Transverse colon (tissue), 4 donors: ENCODE results near the gene TET3.

Source experiments
- EP300 ChIP-seq: sonication (generic); formaldehyde crosslinking; IDR thresholded peaks from one replicate; pipeline ENCODE4 v1.6.1; 2017; ENCODE audit warnings: antibody characterized with exemption, low read depth
- POLR2A ChIP-seq: fragments of 450-650 bp; IDR thresholded peaks from one replicate; pipeline ENCODE4 v1.6.1; 2016; ENCODE audit warnings: antibody characterized with exemption, mild to moderate bottlenecking, moderate library complexity
- POLR2AphosphoS5 ChIP-seq, 3 donors: sonication (generic); formaldehyde crosslinking; IDR thresholded peaks; one replicate each; pipeline ENCODE4 v1.6.1; 2016; ENCODE audit warnings: antibody characterized with exemption in 3 of 3
- TF ChIP-seq, protein P1 (sequence below), 5 experiments: fragments of 200-600 bp in 3 of 5; fragments of 450-650 bp in 2 of 5; sonication (generic) in 3 of 5; IDR thresholded peaks; 1 replicate in 2 of 5; 2 replicates in 3 of 5; pipeline ENCODE4 v1.5.1; 2016 to 2017; ENCODE audit warnings: antibody characterized with exemption in 5 of 5, inconsistent platforms in 3 of 5, mild to moderate bottlenecking in 2 of 5, moderate library complexity in 1 of 5

DNA sequence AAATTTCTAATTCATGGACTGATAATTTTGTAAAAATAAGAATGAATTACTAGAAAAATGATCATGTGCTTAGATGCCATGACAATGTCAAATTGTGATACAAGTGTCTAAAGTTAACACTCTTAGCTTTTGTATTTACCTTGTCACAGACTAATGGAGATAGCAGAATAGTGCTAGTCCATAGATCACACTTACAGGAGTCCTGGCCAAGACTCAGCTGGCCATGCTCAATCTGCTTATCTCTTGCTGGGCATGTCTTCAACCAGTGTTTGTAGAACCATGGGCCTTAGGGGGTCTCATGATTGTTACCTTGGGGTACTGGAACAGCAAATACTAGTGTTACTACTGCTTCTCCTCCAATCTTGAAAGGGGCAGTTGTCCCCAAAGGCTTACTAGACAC lies 44.0 kb downstream of the TET3 start:
- TF ChIP-seq, protein P1, sequence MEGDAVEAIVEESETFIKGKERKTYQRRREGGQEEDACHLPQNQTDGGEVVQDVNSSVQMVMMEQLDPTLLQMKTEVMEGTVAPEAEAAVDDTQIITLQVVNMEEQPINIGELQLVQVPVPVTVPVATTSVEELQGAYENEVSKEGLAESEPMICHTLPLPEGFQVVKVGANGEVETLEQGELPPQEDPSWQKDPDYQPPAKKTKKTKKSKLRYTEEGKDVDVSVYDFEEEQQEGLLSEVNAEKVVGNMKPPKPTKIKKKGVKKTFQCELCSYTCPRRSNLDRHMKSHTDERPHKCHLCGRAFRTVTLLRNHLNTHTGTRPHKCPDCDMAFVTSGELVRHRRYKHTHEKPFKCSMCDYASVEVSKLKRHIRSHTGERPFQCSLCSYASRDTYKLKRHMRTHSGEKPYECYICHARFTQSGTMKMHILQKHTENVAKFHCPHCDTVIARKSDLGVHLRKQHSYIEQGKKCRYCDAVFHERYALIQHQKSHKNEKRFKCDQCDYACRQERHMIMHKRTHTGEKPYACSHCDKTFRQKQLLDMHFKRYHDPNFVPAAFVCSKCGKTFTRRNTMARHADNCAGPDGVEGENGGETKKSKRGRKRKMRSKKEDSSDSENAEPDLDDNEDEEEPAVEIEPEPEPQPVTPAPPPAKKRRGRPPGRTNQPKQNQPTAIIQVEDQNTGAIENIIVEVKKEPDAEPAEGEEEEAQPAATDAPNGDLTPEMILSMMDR (IDR thresholded peaks at IDR 0.05): no peak
- no peak for TF ChIP-seq EP300
- TF ChIP-seq POLR2A: no peak
- no peak for TF ChIP-seq POLR2AphosphoS5 (IDR thresholded peaks at IDR 0.05)
